ENCODE results near the gene LRRC70.
"Not testable (repeated sequence)": the region's sequence is repeated elsewhere in the genome, so short reads cannot be mapped to it uniquely, and the experiment has no call there.

The LRRC70 gene

DNA sequence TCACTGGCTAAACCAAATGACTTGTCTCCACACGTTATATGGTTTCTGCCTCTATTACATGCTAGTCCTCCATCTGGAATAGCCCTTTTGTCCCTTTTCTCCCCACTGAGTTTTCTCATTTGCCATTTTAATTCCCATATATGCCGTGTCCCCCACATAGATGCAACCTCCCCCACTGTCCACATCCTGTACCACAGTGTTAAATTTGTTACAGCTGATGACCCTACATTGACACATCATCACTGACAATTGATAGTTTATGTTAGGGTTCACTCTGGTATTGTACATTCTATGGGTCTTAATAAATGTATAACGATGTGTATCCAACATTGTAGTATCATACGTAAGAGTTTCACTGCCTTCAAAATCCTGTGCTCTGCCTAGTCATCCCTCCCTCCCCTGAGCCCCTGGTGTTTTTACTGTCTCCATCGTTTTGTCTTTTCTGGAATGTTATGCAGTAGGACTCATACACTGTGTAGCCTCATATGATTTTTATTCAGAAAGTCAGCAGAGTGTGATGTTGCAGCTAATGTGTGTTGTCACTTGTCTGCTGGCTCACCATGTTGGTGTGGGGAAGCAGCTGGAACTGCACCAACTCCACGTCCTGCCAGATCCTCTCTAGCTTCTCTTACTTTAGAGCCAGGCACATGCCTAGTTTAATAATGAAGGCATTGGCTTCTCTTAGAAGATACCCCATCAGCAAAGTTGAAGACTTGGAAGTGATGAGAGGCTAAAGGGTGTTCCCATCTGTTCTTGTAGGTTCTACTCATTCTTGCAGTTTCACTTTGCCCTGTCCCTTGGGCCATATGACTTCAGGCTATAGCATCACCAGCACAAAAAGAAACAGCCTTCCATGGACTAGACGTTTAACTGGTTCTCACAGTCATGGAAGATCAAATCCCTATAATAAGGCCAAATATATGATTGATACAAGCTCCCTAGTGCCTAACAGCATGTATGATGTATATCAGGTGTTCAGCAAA, 30.2 kb downstream of the LRRC70 start:
- DNase-seq: no peak

DNA sequence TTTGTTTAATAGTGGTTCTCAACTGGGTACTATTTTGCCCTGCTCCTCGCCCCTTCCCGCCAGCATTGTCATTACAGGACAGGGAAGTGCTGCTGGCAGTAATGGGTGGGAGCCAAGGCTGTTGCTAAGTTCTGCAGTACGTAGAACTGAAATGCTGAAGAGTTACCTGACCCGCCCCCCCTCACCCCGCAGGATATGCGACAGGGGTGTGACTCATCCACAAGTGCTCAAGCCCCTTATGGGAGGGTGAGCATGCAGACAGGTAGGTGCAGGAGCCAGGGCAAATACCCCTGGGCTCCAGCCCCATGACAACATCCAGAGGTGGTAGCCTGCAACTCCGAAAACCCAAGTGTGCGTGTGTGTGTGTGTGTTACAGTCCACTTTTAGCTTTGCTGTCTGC, 35.7 kb downstream of the LRRC70 start:
- no peak for DNase-seq

DNA sequence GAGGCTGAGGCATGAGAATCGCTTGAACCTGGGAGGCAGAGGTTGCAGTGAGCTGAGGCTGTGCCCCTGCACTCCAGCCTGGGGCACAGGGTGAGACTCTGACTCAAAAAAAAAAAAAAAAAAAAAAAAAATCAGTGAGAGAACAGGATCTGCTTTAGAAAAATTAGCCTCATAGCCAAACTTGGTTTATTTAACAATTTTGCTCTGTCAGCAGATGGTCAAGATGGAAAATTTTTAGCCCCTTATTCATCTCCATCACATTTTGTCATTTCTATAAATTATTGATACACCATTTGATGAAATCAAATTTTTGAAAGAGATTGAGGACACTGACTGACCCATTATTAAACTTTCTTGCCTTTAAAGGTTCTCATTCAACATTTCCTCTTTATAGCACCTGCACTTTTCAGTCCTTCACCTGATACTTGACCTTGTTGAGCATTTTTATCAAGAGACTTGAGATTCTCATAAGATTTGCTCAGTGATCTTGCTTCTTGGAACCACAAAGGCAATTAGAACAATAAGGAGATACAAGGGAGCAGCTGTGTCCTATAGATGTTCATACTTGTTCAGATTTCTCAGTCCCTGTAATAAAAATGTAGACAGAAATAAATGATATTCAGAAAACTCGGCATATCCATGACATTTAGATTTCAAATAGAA, 38.1 kb downstream of the LRRC70 start:
- DNase-seq: no peak

DNA sequence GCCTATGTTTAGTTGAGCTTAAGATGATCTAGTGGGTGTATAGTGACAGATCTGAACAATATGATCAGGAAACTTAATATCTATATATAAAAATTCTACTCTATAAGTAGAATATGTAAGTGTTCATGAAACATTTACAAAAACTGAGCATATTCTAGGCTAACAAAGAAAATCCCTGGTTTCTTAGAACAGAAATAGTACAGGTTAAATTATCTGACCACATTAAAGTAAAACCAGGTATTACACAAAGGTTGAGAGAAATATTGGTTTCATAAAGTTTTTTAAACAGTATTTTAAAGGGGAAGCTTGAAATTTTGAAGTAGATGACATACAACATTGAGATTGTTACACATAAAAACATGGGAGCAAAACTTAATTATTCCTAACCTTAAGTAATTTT, 39.3 kb downstream of the LRRC70 start:
- no peak for DNase-seq

DNA sequence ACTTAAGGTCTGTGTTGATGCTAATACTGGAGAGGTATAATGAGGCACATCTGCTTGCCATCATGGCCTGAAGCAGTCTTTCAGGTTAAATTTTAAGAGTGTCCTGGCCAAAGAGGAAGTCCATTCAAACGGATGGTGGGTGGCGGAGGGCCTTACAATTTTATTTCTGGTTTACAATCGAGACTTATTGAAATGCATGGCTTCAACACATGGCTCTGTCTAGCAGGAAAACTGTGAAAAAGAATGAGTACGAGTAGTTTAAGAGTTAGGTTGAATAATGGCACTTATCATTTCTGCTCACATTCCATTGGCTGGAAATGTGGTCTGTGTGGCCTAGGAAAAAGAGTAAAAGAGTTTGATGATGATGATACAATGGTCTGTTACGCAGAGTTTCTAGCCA, 42.1 kb downstream of the LRRC70 start:
- no peak for DNase-seq

DNA sequence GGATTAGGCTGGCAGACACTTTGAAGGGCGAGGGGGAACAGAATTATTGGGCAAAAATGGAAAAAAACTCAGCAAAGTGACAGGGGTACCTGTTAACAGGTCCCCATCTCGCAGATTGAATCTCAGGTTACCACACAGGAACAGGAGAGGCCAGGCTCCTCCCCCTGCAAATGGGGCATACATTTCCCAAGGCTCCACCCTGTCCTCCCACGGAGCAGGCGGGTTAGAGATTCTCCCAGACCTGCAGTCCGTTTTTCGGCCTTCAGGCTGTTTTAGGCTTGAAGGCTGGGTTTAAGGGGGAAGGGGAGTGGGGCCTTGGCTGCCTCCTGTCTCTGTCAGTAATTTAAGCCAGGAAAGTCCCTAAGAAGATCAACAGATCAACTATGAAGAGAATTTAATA, 42.7 kb downstream of the LRRC70 start:
- no peak for DNase-seq

DNA sequence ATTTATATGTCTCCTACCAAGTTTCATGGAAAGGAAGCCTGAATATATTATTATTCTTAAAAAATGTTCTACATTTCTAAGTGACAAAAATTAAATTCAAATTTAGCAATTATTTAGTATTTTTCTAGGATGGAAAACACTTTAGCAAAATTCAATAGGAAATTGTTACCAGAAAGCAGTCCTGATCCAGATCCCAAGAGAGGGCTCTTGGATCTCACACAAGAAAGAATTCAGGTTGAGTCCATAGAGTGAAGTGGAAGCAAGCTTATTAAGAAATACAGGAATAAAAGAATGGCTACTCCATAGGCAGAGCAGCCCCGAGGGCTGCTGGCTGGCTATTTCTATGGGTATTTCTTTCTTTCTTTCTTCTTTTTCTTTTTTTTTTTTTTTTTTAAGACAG, 44.7 kb downstream of the LRRC70 start:
- no peak for DNase-seq

DNA sequence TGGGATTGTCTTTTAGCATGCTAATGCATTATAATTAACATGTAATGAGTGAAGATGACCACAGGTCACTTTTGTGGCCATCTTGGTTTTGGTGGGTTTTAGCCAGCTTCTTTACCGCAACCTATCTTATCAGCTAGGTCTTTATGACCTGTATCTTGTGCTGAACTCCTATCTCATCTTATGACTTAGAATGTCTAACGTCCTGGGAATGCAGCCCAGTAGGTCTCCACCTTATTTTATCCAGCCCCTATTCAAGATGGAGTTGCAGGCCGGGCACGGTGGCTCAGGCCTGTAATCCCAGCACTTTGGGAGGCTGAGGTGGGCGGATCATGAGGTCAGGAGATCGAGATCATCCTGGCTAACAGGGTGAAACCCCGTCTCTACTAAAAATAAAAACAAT, 45.8 kb downstream of the LRRC70 start:
- DNase-seq: not testable (repeated sequence)

DNA sequence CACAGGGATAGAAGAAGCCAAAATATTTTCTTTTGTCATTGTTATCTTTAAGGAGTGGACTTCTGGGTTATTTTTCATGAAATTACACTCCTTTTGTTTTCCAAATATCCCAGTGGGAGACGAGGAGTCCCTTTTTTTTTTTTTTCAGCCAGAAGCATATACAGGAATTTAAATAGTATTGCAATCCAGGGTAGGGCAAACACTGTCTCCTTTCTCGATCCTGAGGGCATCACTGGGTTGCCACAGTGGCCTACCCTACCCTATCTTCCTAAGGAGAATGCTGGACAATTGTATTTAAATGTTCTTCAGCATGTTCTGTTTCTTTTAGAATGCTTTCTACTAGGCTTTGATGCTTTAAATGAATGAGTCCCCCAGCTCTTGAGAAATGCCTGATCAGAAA, 47.9 kb downstream of the LRRC70 start:
- no peak for DNase-seq

DNA sequence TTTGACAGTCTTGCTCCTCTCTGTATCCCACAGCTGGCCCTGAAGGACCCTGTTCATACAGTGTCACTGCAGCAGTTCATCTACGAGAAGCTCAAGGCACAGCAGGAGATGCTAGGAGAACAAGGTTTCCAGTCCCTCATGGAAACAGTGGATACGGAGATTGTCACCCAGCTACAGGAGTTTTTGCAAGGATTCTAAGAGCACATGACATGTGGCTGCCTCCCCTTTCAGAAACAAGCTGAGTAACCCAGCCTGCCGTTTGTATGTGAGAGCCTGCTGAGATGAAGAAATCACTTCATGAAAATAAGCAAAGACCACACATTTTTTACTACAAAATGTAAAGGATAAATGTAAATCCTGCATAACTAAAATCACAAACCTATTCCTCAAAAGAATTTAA, 48.5 kb downstream of the LRRC70 start:
- no peak for DNase-seq

DNA sequence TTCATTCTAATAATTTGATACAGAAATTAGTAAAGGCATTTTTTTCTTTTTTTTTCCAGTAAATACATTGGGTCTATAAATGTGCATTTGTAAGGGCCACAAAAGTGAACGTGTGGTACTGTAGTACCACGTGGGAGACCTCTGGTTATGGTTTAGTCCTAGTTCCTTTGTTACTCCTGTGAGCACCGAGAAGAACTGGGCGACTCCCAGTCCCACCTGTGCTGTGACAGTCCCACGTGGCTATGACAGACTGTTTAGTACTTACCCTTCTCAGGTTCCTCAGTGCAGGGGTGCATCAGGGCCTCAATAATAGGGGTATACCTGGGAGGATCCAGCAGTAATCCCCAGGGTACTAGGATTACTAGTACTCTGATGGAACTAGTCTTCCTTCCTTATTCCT, 49.3 kb downstream of the LRRC70 start:
- DNase-seq: no peak
